Activated CD4-positive, alpha-beta T cell treated with anti-CD3 and anti-CD28 coated beads, Interleukin-10, Interleukin-2, amounts not matched to agents 100 ng/mL and 50 ng/mL, durations not matched to agents 16 hours and 8 hours (primary cell): ENCODE measurements around the gene CKAP2L.

Source experiments
- DNase-seq: peaks from one replicate; pipeline ENCODE4 v3.0.0-alpha.2; 2020

Gene CKAP2L, protein sequence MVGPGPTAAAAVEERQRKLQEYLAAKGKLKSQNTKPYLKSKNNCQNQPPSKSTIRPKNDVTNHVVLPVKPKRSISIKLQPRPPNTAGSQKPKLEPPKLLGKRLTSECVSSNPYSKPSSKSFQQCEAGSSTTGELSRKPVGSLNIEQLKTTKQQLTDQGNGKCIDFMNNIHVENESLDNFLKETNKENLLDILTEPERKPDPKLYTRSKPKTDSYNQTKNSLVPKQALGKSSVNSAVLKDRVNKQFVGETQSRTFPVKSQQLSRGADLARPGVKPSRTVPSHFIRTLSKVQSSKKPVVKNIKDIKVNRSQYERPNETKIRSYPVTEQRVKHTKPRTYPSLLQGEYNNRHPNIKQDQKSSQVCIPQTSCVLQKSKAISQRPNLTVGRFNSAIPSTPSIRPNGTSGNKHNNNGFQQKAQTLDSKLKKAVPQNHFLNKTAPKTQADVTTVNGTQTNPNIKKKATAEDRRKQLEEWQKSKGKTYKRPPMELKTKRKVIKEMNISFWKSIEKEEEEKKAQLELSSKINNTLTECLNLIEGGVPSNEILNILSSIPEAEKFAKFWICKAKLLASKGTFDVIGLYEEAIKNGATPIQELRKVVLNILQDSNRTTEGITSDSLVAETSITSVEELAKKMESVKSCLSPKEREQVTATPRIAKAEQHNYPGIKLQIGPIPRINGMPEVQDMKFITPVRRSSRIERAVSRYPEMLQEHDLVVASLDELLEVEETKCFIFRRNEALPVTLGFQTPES

DNA sequence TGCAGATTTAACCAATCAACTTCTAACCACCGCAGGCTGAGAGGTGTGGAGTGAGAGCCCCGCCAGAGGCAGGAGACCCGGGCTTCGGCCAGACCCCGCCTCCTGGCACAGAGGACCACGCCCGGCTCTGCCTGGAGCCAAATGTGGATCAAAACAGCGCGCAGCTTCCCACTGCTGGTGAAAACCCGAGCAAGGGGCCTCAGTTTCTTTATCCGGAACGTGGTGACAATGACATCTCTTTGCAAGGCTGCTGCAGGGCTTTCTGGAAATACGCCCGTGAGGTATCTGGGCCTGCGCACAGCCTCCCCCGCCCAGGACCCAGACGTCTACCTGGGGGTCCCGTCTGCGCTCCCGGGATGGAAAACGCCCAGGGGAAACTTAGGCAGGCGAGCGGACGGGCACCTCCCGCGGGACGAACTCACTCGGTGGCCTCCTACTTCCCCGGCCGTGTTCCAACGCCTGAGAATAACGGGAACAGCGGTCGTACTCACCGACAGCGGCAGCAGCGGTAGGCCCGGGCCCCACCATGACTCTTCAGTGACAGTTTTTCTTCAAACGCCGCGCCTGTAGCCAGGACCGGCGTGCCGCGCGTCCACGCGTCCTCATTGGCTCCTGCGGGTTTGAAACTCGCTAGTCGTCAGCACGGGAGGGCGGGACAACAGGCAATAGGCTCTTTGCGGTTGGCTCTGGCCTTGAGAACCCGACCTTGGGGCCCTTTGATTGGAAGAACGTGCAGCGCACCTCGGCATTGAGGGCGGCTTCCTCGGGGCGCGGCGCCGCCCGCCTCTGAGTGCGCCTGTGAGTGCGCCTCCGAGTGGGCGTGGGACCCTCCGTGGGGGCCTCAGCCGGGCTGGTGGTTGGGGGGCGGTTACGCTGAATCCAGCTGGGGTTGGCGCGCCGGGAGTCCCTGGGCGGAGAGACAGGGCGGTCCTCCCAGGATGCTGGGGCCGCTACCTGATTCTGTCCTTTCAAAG is at the start of gene CKAP2L:
Gene CKAP2L (minus strand): TSS at position 539 of the 974 bp plus-strand sequence. CDS start 11 bp downstream, at position 528.
- DNase-seq: peak; percentile 99

DNA sequence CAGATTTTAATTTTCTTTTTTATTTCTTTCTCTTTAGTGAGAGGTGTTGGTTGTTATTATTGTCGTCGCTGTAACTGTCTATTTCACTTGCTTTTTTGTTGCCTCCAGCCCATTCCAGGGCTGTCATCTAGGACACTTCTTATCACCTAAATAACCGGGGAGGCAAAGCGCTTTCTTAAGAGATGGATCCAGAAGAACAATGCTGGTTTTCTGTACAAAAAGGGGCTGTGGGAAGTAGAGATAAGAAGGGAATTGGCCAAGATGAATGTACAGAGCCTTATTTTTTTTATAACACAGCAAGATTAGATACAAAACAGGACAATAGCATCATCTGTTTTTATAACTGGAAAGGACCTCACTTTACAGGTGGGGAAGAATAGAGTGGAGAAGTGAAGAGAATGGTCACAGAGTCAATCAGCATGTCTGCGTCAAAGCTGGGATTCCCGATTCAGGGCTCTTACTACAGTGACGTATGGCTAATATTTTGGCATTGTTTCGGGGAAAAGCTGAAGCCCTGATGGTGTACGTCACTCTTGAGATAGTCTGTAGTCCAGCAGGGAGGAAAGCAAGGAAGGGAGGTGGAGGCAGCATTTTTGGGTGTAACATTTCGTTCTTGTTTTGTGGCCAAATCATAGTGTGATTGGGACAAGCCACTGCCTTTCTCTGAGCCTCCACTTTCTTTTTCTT is 49.0 kb upstream of the CKAP2L start:
- DNase-seq: no peak

DNA sequence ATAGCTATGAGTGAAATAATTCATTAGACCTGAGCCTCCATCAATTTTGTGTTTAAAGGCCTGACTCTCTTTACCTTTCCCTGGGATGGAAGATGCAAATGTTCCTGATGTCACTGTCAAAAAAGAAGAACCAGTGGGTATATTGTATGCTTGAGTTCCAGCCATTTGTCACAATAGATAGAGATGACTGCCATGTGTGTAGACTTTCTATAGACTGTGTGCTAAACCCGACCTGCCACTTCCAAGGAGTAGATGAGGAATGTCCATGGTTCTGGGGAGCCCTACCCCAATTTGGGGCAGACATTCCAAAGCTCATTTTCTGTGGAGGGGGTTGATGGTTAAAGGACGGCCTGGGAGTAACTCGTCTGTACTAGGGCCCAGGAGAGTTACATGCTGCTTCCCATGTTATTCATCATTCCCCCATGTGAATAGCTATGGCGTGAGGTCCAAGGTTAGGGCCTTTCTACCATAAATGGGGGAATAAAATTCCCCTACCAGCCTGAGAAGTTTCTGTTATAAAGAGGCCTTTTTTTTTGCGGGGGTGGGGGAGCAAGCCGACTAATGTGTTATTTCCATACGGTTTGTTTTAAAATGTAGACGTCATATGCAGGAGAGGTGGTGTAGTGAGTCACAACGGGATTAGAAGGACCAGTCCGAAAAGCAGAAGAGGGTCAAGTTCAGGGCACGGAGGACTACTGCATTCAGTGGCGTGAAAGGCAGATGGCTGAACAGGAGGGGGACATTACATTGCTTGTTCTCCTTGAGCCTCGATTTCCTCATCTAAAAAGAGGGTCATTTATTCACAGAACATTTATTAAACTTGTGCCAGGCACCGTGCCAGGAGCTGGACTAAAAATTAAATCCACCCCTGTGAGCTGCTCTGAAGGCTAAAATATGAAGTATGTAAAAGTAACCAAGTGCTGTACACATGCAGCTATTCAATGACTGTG is 48.2 kb upstream of the CKAP2L start:
- no peak for DNase-seq

DNA sequence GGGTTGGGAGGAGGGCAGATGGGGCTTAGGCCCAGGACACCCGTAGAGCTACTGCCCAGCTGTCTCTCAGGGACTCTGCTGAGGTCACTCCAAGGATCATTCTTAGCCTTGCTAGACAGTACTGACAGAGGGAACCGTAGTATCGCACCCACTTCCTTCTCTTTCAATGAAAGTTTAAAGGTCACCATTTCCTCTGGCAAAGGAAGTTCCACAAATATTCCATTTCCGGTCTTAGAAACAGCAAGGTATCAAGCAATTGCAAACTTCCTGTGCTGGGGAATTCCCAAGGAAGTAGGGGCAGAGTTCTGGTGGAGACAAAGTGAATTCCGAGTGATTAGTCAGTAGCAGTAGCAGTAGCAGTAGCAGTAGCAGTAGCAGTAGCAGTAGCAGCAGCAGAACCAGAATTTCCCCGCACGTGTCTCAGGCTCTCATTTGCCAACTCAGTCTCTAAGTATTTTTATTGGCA is 47.5 kb upstream of the CKAP2L start:
- DNase-seq: peak; percentile 41

DNA sequence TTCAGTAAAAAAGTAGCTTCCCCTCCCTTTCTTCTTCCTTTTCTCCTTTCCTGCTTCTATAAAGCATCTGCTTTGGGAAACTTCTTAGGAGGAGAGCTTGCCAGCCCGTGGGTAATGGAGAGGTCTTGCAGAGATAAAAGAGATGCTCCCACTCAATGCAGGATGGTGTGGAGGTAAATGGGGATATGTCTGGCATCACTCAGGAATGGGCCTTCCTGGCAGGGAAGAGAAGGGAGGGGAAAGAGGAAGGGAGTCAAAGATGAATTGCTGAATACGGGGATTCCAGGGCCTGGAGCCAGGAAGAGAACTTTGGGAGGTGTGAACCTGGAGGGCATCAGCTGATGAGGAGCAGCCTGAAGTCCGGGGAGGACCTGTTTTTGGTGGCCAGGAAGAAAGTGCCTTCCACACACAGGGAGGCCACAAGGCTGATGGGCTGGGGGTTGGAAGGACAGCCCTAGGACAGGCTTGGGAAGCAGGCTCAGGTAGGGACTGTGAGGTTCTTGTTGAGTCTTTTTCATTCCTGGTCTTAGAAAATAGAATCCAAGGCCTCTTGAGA is 46.9 kb upstream of the CKAP2L start:
- DNase-seq: no peak

DNA sequence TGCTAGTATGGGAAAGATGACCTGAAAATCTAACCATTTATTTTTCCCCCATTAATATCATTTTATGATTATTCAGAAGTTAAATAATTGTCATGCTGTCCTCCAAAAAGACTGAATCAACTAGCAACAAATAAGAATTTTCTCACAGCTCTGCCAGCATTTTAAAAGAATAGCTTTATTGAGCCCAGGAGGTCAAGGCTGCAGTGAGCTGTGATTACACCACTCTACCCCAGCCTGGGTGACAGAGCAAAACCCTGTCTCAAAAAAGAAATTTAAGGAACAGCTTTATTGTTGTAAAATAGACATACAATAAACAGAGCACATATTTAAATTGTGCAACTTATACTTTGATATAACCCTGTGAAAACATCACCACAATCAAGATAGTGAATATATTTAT is 44.7 kb upstream of the CKAP2L start:
- no peak for DNase-seq

DNA sequence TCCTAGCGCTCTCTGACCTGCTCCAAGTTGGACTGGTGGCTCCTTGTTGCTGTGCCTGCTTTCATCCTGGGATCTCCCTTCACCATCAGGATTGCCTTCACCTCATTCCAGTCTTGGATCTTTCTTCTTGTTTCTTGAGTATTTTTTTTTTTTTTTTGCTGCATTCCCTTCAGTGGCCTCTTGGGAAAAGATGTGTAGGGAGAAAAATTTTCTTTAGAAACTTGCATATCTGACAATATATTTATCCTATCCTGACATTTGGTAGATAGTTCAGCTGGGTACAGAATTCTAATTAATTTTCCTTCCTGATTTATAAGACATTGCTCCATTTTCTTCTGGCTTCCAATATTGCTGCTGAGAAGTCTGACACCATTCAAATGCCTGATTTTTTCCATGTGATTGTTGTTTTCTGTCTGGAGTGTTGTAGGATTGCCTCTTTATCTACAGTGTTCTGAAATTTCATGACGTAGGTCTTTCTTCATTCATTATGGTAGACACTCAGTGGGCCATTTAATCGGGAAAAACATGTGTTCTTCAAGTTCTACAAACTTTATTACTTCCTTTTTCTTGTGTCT is 42.9 kb upstream of the CKAP2L start:
- DNase-seq: no peak

DNA sequence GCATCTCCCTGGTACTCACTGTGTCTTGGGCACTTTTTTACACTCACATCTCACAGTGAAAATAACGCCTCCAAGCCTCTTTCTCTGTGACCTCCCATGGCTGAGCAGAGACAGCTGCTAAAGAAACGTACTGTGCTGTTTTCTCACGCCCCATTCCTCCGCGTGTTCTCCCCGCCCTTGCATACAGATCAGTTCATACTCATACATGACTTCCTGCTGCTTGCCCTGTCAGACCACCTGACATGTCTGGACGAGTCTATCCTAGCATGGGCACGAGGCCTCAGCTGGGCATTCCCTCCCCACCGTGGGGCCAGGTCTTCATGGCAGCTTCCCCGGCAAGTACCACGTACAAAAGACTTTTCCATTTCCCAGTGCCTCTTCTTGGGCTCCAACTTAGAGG is 41.1 kb upstream of the CKAP2L start:
- peak; percentile 28 for DNase-seq

DNA sequence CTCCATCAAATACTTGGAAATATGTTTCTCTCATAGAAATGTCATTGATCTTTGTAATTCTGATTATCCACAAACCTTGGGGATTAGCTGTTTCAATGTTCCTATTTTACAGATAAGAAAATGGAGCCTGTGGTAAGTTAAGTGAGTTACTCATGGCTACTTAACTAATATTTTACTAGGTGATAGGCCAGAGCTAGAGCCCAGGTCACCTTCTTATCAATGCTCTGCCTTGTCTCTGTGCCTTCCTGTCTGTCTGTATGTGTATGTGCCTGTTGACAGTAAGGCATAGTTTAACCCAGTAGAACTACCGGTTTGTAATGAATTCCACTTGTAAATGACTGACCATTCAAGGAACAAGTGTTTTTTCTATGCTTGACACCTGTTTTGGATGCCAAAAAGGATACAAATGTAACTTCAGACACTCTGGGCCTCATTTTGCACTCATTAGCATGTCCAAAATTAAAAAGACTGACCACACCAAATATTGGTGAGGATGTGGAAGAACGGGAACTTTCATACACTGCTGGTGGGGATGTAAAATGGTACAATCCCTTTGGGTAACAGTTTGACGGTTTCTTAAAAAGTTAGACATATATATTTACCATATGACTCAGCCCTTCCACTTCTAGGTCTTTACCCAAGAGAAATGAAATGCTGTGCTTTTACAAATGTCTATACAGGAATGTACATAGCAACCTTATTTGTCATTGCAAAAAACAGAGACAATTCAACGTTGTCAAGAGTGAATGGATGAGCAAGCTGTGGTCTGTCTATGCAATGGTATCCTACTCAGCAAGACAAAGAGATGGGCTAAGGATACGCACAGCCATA is 39.5 kb upstream of the CKAP2L start:
- DNase-seq: peak; percentile 75

DNA sequence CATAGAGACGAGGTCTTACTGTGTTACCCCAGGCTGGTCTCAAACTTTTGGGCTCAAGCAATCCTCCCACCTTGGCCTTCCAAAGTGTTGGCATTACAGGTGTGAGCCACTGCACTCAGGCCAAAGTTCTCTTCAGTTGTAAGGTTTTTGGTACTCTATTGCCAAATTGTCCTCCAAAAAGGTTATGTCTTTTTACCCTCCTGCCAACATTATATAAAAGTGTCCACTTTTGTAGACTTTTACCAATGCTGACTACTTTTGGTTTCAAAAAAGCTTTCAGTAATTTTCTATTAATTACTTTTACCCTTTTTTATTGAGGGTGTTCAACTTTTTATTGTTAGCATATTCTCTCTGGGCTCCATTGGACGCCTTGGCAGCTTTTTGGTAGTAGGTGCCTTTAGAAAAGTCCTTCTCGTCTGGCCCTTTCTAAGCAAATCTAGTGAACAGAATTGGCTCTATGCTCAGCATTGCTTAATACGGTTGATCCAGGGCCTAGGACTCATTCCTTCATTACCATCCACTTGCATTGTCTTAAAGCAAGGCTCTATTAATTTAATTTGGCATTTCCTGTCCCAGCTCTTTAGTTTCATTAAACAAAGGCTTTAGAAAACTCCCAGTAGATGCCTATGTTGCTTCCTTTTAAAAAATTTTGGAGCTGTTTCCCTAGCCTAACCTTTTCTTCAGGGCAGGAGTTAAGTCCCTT is 36.6 kb upstream of the CKAP2L start:
- no peak for DNase-seq

DNA sequence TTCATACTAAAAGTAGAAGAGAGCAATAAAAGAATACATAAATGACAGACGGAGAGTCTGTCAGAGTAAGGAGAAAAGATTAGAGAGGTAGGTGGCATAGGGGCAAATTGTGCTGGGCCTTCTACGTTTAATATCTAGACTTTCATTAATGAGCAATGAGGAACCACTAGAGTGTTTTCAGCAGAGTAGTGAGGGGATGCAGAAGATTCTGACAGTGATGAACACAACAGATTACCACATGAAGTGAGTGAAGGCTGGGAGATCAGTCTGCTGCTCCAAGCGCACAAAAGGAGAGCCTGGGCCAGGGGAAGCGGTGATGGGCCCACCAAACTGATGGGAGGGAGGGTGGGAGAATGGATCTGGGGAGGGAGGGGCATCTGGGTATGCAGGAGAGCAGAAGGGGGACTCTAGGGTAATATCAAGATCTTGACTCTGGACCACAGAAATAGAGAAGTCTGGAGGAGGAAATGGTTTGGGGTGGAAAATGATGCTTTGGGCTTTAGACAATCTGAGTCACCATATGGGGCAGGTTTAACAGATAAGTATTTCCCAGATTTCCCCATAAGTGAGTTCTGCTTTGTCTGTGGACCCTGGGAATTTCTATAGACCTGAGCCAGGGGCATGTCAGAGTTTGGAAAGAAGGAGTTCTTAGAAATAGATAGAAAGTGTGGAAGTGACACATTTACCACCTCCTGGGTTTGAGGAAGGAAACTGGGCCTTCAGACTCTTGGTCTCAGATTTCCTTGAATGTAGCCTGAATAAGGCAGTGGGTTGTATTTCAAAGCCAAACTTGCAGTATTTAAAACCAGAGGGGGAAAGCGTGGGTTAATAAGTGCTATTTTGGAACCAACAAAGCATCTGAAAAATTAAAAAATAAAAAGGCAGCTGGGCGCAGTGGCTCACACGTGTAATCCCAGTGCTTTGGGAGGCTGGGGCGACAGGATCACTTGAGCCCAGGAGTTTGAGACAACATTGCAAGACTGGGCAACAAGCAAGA is 34.9 kb upstream of the CKAP2L start:
- peak; percentile 53 for DNase-seq

DNA sequence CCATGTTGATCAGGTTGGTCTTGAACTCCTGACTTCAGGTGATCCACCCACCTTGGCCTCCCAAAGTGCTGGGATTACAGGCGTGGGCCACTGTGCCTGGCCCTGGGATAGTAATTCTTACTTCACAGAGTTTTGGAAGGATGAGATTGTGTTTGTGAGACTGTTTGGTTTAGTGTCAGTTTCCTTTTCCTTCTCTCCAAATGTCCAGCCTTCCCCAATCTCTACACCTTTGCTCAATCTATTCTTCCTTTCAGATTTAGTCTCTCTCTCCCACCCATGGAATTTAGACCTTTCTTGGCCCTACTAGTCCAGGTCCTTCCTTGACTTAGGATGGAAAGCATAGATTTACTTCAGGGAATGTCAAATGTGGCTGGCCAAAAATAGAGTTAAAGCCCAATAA is 32.1 kb upstream of the CKAP2L start:
- DNase-seq: no peak

DNA sequence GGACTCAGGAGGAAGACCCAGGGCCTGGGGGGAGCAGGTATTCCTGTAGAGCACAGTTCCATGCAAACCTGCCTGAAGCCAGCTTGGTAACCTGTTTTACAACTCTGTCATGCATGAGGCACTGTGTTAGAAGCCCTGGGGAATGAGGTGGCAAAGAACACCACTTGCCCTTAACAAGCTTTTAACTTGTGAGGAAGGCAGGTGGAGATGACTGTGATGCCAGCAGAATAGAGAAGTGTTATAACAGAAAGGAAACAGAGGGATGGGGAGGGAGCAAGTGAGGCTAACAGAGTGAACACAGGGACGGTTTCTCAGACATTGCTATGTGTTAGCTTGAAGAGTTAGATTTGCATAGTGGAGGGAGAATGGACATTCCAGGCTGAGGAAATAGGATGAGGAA is 31.4 kb upstream of the CKAP2L start:
- DNase-seq: peak; percentile 29

DNA sequence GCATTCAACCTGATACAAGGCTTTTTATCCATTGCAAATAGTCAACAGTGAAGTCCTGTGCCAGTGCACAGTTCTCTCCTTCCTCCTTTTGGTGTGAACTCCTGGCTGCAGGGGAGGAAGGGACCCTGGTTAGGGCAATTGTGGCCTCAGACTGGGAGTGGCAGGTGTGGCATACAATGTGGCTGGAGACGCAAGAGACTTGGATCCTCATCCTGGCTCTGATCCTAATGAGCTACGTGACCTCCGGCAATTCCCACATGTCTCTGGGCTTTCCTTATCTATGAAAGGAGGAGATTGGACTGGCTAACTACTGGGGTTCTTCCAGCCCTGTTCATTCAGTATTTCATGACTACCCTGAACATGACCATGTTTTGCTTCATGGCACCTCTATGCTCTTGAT is 30.4 kb upstream of the CKAP2L start:
- DNase-seq: no peak

DNA sequence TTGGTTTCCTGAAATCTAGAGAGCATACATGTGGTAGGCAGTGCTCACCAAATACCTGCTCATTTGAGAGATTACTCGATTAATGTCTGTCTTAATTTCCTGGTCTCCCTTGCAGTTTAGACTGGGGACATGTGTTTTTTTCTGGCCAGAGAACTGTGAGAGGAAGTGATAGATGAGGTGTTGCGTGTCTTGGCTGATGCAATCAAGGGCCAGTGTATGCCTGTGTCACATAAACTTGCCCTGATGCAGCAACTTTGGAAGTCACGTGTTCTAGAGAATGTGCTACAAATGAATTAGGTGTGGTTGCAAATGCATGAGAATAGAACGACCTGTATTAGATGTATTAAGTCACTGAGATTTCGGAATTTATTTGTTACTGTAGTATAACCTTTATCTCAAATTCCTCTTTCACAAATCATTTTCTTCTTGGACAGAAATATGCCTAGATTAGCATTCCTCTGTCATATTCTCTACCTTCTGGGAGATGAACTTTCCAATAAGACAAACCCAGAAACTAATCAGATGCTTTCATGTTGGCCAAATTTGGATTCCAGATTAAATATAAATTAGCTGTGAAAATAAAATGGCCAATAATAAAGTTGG is 29.8 kb upstream of the CKAP2L start:
- peak; percentile 90 for DNase-seq

DNA sequence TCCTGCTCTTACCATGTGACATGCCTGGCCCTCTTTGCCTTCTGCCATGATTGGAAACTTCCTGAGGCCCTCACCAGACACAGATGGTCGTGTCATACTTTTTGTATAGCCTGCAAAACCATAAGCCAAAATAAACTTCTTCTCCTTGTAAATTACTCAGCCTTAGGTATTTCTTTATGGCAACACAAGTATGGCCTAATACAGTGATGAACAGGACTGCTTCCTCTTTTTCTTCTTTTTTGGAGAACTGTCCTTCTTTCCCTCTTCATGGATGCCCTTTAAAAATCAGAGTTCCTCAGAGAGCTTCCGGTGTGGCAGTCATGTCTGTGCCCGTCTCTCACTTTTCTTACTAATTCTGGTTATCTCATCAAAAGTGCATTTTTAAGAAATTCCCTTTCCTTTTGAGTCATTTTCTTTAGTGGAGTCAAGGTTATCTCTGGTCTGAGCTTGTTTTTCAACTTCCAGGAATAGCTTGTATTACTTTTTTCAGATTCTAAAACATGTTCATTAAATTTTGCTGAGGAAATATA is 29.1 kb upstream of the CKAP2L start:
- peak; percentile 72 for DNase-seq

DNA sequence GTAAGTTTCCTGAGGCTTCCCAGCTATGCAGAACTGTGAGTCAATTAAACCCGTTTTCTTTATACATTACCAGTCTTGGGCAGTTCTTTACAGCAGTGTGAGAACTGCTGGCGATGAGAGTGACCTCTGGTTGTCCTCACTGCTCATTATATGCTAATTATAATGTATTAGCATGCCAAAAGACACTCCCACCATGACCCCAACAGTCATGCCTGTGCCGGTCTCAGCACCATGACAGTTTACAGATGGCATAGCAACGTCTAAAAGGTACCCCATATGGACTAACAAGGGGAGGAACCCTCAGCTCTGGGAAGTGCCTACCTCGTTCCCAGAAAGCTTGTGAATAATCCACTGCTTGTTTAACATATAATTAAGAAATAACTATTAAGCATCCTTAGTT is 28.0 kb upstream of the CKAP2L start:
- DNase-seq: no peak
